Dendritic cell treated with granulocyte-macrophage colony-stimulating factor and Interleukin-4, amounts not matched to agents 40 ng/mL and 50 ng/mL, for 4 days (primary cell): ENCODE results near the gene FARS2.

ENCODE experiments used
- H3K27ac Mint-ChIP-seq: one replicate; pipeline ENCODE4 v1.8.0; 2022; ENCODE audit warnings: mild to moderate bottlenecking, mixed read lengths
- H3K27me3 Mint-ChIP-seq: one replicate; pipeline ENCODE4 v1.8.0; 2022; ENCODE audit warnings: mild to moderate bottlenecking, mixed read lengths
- H3K36me3 Mint-ChIP-seq: one replicate; pipeline ENCODE4 v1.8.0; 2022; ENCODE audit warnings: low read depth, mixed read lengths
- H3K4me1 Mint-ChIP-seq: one replicate; pipeline ENCODE4 v1.8.0; 2022; ENCODE audit warnings: low read depth, mixed read lengths
- H3K4me3 Mint-ChIP-seq: one replicate; pipeline ENCODE4 v1.8.0; 2022; ENCODE audit warnings: mild to moderate bottlenecking, moderate library complexity, mixed read lengths
- H3K9me3 Mint-ChIP-seq: one replicate; pipeline ENCODE4 v1.8.0; 2022; ENCODE audit warnings: mixed read lengths
- intact Hi-C: fragments of 100-400 bp; cut with micrococcal nuclease; formaldehyde crosslinking; loops from one replicate; pipeline ENCODE4 v1.15.0; 2022

Gene FARS2

GRCh38 chr6:5286780-5287179 is 25.5 kb downstream of the FARS2 start:
- intact Hi-C loops = no loop called here
- H3K4me1 Mint-ChIP-seq = peaks cover 22% of the 10 kb centered on the region
- no peaks in the 10 kb centered on the region for H3K27me3 Mint-ChIP-seq
- no peak overlapping the region for H3K4me3 Mint-ChIP-seq
- H3K9me3 Mint-ChIP-seq = no peaks in the 10 kb centered on the region
- no peaks in the 10 kb centered on the region for H3K36me3 Mint-ChIP-seq
- H3K27ac Mint-ChIP-seq = no peak overlapping the region

DNA sequence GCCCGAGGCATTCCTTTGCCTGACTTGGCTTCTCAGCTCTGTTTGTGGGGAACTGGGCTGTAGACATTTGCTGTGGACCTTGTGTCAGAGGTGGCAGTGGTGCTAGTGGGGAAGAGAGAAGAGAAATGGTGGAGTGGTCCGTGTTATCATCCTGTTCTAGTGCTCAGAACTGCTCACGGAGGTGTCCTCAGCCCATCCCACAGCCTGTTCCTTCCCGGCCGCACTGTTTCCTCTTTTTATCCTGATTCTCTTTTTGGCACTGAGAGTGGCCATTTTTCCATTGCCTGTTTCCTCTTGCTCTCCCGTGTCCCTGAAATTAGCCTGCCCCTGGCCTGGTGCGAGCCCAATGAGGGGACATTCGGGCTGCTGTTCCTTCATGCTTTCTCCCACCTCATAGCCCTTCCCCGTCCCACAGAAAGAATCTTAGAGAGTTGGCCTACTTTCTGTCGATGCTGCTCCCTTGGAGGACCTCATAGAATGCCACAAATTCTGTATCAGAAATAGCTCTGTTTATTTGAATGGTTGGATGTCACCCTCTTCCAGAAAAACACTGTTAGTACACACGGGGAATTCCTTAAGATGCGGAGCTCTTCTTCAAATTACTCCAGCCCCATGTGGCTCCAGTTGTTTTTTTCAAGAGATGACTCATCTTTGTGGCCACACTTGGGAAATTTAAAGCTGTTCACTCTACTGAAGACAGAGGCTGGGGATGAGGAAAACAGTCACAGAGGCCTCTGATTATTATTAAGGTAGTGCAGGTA is 26.1 kb downstream of the FARS2 start:
- H3K9me3 Mint-ChIP-seq = no peaks in the 10 kb centered on the region
- peaks cover 18% of the 10 kb centered on the region for H3K4me1 Mint-ChIP-seq
- H3K27ac Mint-ChIP-seq = peak overlapping the region; percentile 33
- no peaks in the 10 kb centered on the region for H3K27me3 Mint-ChIP-seq
- H3K36me3 Mint-ChIP-seq = no peaks in the 10 kb centered on the region
- intact Hi-C loops = no loop called here
- no peak overlapping the region for H3K4me3 Mint-ChIP-seq

GRCh38 chr6:5287966-5288297 is 26.6 kb downstream of the FARS2 start:
- H3K9me3 Mint-ChIP-seq = no peaks in the 10 kb centered on the region
- H3K27me3 Mint-ChIP-seq = no peaks in the 10 kb centered on the region
- no peak overlapping the region for H3K4me3 Mint-ChIP-seq
- peaks cover 17% of the 10 kb centered on the region for H3K4me1 Mint-ChIP-seq
- no peaks in the 10 kb centered on the region for H3K36me3 Mint-ChIP-seq
- intact Hi-C loops = no loop called here
- no peak overlapping the region for H3K27ac Mint-ChIP-seq

DNA sequence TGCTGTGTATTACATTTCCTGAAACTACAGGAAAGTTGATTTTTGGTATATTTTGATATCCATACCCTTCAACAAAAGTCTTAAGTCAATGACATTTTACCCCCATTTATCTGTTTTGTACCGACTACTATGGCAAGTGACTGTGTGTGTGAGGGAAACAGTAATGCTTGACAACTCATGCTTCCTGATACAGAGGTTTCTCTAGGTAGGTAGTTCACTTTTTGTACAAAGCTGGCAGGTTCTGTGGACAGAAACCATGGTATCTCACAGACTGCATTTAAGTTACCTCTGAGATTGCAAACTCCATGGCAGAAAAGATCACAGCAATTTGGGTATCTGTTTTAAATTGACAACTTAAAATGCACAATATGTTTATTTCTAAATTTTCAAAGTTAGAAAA is 28.8 kb downstream of the FARS2 start:
- Mint-ChIP-seq H3K4me3 (no peak overlapping the region), H3K27ac (no peak overlapping the region), H3K9me3 (no peaks in the 10 kb centered on the region), H3K27me3 (no peaks in the 10 kb centered on the region), H3K4me1 (peaks cover 34% of the 10 kb centered on the region), H3K36me3 (no peaks in the 10 kb centered on the region)
- intact Hi-C loops = no loop called here

GRCh38 chr6:5290500-5290899 is 29.2 kb downstream of the FARS2 start:
- no peaks in the 10 kb centered on the region for H3K27me3 Mint-ChIP-seq
- intact Hi-C loops = no loop called here
- H3K9me3 Mint-ChIP-seq = no peaks in the 10 kb centered on the region
- H3K27ac Mint-ChIP-seq = no peak overlapping the region
- H3K36me3 Mint-ChIP-seq = no peaks in the 10 kb centered on the region
- H3K4me1 Mint-ChIP-seq = peaks cover 34% of the 10 kb centered on the region
- no peak overlapping the region for H3K4me3 Mint-ChIP-seq

DNA sequence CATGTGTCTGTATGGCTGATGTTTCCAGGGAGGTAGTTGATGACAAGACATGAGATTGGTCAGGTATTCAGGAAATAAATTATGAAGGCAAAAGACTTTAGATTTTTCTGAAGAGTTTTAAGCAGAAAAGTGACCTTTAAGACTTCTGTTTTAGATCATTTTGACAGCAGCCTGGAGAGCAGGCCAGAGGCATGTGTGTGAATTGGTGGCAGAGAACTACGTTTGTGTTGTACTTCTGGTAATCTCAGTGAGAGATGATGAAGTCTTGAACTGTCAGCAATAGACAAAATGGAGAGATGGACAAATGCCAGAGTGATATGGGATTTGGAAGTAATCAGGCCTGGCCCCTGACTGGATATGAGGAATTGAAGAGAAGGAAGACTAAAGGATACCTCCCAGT is 30.8 kb downstream of the FARS2 start:
- Mint-ChIP-seq H3K36me3 (no peaks in the 10 kb centered on the region), H3K27me3 (no peaks in the 10 kb centered on the region), H3K4me1 (peaks cover 30% of the 10 kb centered on the region), H3K27ac (no peak overlapping the region), H3K9me3 (no peaks in the 10 kb centered on the region), H3K4me3 (no peak overlapping the region)
- intact Hi-C loops = no loop called here

DNA sequence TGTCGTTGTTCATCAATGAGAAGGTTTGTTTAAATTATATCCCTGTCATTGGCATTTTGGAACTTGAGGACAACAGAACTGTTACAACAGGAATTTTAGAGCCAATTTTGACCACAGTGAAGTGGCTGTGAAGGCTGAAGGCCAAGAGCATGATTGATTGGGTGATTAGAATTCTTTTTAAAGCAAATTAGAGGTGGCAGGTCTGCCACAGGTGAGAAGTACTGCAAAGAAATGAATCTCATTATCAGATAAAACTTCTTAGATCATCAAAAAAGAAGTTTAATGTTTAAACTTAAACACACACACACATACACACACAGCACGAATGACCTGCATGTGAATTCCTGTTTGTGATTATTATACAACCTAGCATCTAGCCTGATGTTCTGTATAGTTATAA is 32.4 kb downstream of the FARS2 start:
- Mint-ChIP-seq H3K27ac (peak overlapping the region; percentile 61), H3K4me1 (peaks cover 20% of the 10 kb centered on the region), H3K4me3 (no peak overlapping the region), H3K27me3 (no peaks in the 10 kb centered on the region), H3K36me3 (no peaks in the 10 kb centered on the region), H3K9me3 (no peaks in the 10 kb centered on the region)
- intact Hi-C loops = no loop called here

- intact Hi-C loops = no loop called here
- H3K4me1 Mint-ChIP-seq = peaks cover 20% of the 10 kb centered on the region
Observed at GRCh38 chr6:5294392-5295211, 33.3 kb downstream of the FARS2 start.

DNA sequence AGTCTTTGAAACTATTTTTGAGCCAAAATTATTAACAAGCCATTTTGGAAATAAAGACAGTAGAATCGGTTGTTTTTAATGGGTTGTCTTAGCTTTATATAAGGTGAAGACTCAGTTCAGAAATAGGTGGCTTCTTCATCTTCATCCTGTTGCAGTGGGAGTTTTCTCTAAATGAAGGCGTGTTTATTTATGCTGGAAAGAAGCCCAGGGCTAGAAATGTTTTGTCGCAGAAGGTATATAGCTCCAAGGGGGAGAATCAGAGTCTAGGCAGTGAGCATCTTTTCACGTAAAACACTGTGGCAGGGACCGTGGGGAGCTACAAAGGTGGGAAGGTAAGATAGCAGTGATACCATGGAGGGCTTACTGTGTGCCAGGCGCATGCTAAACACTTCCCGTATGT is 34.3 kb downstream of the FARS2 start:
- Mint-ChIP-seq H3K36me3 (no peaks in the 10 kb centered on the region), H3K9me3 (no peaks in the 10 kb centered on the region), H3K4me3 (no peak overlapping the region), H3K27me3 (no peaks in the 10 kb centered on the region), H3K4me1 (peaks cover 26% of the 10 kb centered on the region), H3K27ac (no peak overlapping the region)
- intact Hi-C loops = no loop called here

More at GRCh38 chr6:5294392-5295211, 33.3 kb downstream of the FARS2 start:
- no peaks in the 10 kb centered on the region for H3K27me3 Mint-ChIP-seq
- H3K9me3 Mint-ChIP-seq = no peaks in the 10 kb centered on the region
- peak overlapping the region; percentile 22 for H3K4me3 Mint-ChIP-seq
- H3K27ac Mint-ChIP-seq = peak overlapping the region; percentile 61
- H3K36me3 Mint-ChIP-seq = no peaks in the 10 kb centered on the region

DNA sequence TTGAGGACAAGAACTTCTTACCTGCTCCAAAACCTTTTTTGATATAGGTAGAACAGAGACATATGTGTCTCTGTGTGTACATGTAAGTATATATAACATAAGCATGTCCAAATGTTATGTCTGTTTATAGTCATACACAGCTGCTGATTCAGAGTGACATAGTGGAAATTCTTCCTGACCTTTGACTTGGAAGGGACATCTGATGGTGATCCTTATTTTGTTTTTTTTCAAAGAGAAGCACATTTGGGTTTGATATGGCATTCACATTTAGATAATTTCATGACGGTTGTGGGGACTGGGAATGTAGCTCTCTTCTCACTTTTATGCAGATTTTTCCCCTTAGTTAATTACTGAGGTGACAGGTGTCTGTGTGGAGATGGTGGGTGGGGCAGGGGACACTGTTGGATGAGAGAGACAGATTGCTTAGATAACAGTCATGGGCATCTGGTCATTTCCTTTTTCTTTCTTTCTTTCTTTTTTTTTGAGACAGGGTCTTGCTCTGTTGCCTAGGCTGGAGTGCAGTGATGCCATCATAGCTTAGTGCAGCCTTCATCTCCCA is 39.0 kb downstream of the FARS2 start:
- Mint-ChIP-seq H3K9me3 (no peaks in the 10 kb centered on the region), H3K27ac (no peak overlapping the region), H3K4me1 (peaks cover 18% of the 10 kb centered on the region), H3K4me3 (no peak overlapping the region), H3K36me3 (no peaks in the 10 kb centered on the region), H3K27me3 (no peaks in the 10 kb centered on the region)
- intact Hi-C loops = no loop called here

DNA sequence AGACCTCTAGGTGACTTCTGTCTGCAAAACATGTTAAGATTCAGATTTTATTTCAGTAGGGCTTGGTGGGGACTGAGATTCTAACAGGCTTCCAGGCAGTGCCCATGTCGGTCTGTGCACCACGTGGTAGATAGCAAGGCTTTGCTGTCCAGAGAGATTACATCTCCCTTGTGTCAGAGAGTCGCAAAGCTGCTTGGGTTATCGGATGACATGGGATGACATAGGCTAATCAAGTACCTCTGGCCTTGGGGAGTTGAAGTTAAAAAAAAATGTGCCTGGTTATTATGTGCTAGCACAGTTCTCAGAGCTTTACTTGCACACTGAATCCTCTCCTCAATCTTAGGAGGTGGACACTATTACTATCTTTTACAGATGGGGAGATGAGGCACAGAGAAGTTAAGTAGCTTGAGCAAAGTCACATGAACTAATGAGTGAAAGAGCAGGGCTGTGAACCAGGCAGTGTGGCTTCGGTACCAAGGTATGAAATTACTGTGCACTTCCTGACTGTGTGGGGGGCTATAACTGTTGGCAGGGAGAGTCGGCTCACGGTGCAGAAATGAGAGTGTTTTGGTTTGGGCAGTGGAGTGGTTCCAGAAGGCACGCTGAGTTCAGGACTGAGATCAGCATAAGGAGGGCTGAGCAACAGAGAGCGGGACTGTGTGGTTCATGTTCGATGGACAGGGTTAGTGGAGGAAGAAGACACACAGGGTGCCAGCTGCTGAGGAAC is 41.1 kb downstream of the FARS2 start:
- intact Hi-C loops = no loop called here
- Mint-ChIP-seq H3K36me3 (no peaks in the 10 kb centered on the region), H3K9me3 (no peaks in the 10 kb centered on the region), H3K4me3 (no peak overlapping the region), H3K4me1 (peaks cover 18% of the 10 kb centered on the region), H3K27me3 (no peaks in the 10 kb centered on the region), H3K27ac (peak overlapping the region; percentile 6)

DNA sequence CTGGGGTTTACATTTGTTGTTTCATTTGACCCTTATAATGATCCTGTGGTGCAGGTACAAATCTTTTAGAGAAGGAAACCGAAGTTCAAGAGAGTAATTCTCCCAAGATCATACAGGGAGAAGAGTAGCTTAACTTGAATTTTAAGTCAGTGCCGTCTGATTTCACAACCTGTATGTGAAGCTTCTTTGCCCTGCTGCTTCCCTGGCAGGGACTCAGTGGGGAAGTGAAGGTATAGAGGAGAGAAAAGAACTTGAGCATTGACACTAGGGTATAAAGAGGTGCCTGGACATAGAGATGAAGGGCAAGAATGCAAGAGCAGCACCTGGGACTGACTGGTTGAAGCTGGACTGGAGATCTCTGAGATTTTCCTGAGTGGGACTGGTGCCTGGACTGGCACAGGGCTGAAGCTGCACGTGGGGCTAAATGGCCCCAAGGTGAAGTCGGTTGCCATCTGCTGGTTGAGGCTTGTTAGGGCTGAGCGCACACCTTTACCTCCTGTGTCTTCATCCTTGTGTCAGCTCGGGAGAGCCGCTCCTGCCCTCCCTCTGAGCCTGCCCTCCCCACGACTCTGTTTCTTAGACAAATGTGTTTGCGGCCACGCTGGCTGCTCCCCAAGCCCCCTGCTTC is 41.8 kb downstream of the FARS2 start:
- H3K27me3 Mint-ChIP-seq = no peaks in the 10 kb centered on the region
- intact Hi-C loops = no loop called here
- no peaks in the 10 kb centered on the region for H3K36me3 Mint-ChIP-seq
- peaks cover 18% of the 10 kb centered on the region for H3K4me1 Mint-ChIP-seq
- H3K9me3 Mint-ChIP-seq = no peaks in the 10 kb centered on the region
- peak overlapping the region; percentile 6 for H3K27ac Mint-ChIP-seq
- no peak overlapping the region for H3K4me3 Mint-ChIP-seq

DNA sequence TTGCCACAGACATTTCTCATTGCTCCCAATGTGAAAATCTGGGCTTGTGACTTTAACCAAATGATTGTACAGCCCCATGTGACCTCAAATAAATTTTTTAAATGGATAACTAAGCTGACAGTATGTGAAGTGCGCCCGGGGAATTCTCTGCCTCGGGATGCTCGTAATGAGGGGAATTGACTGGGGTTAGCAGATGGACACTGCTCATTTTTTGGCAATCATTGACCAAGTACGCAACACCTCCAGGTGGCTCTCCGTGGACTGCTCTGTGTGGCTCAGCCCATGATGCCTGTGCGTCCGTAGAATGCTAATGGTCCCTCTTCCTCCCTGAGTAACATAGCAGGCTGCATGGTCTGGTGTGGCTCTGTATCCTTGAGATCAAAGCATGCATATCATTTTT is 42.4 kb downstream of the FARS2 start:
- H3K4me3 Mint-ChIP-seq = no peak overlapping the region
- no peaks in the 10 kb centered on the region for H3K36me3 Mint-ChIP-seq
- intact Hi-C loops = no loop called here
- H3K27ac Mint-ChIP-seq = no peak overlapping the region
- H3K4me1 Mint-ChIP-seq = peaks cover 18% of the 10 kb centered on the region
- H3K27me3 Mint-ChIP-seq = no peaks in the 10 kb centered on the region
- H3K9me3 Mint-ChIP-seq = no peaks in the 10 kb centered on the region
